Fibroblast of villous mesenchyme (primary cell): ENCODE results near the gene EXT2. TPM values are rescaled to one million over a fixed set of nuclear protein-coding genes. Genes with fewer than 3 reads are reported as not detected.
A peak's percentile ranks its signal among the peaks of the same experiment; 100 is the strongest.

Experiments used
- DNase-seq: peaks from one replicate; pipeline ENCODE4 v3.0.0-alpha.2; 2010; ENCODE audit warnings: low read depth
- H3K4me3 ChIP-seq: 2 replicates; pipeline ENCODE4 v1.5.1; 2011; ENCODE audit warnings: low read depth, mild to moderate bottlenecking, low read length
- total RNA-seq: library from RNA; depleted of rRNA; stranded (reverse); fragments of >200 nt; gene quantifications from 2 replicates; pipeline ENCODE4 v1.2.3, GENCODE V29; 2012
- TF ChIP-seq, protein P1 (sequence below): IDR thresholded peaks from 2 replicates; pipeline ENCODE4 v1.5.1; 2012; ENCODE audit warnings: low read depth, mild to moderate bottlenecking, low read length; ENCODE audit not compliant: insufficient read depth

The EXT2 gene
- total RNA-seq, 1 donor = 161 TPM

DNA sequence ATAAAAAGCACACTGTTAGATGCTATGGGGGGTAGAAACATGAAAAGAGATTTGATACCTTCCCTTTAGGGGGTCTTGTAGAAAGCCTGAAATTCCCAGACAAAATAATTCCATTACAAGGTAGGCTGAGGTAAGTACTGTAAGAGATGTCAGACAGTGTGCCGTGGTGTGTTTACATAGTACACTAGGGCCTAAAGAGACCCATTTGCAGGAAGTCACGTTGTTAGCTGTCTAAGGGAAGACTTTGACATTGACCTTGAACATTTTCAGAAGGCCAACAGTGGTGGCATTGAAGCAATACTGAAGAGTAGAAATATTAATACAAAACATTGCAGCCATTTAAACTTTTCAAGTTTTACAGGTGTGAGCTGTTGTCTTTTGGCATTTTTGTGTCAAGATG lies 30.8 kb downstream of the EXT2 start:
- no peak for DNase-seq
- H3K4me3 ChIP-seq = no peak overlapping the region
- TF ChIP-seq, protein P1, sequence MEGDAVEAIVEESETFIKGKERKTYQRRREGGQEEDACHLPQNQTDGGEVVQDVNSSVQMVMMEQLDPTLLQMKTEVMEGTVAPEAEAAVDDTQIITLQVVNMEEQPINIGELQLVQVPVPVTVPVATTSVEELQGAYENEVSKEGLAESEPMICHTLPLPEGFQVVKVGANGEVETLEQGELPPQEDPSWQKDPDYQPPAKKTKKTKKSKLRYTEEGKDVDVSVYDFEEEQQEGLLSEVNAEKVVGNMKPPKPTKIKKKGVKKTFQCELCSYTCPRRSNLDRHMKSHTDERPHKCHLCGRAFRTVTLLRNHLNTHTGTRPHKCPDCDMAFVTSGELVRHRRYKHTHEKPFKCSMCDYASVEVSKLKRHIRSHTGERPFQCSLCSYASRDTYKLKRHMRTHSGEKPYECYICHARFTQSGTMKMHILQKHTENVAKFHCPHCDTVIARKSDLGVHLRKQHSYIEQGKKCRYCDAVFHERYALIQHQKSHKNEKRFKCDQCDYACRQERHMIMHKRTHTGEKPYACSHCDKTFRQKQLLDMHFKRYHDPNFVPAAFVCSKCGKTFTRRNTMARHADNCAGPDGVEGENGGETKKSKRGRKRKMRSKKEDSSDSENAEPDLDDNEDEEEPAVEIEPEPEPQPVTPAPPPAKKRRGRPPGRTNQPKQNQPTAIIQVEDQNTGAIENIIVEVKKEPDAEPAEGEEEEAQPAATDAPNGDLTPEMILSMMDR = no peak

DNA sequence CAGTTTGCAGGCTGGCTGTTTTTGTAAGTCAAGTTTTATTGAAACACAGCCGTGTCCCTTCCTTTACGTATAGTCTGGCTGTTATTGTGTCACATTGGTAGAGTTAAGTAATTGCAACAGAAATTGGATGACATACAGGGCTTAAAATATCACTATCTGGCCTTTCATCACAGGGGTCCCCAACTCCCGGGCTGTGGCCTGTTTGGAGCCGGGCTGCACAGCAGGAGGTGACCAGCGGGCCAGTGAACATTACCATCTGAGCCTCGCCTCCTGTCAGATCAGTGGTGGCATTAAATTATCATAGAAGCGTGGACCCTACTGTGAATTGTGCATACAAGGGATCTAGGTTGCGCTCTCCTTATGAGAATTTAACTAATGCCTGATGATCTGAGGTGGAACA lies 31.7 kb downstream of the EXT2 start:
- no peak overlapping the region for H3K4me3 ChIP-seq
- no peak for DNase-seq
- TF ChIP-seq, protein P1 = no peak

DNA sequence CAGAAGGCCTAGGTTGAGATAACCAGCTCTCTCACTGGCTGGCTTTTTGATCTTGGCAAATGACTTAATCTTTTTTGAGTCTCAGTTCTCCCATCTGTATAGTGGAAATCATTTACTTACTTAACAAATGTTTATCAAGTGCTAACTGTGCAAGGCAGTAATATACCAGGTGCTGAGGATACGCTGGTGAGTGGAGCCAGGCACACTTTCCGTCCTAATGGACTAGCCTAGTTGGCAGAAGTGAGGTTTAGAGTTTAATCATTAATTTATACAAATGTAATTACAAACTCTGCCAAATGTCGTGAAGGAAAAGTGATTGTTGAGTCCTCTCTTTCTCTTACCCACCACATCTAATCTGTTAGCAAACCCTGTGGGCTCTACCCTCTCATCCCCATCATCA lies 33.3 kb downstream of the EXT2 start:
- no peak overlapping the region for H3K4me3 ChIP-seq
- DNase-seq = no peak
- TF ChIP-seq, protein P1 = no peak

DNA sequence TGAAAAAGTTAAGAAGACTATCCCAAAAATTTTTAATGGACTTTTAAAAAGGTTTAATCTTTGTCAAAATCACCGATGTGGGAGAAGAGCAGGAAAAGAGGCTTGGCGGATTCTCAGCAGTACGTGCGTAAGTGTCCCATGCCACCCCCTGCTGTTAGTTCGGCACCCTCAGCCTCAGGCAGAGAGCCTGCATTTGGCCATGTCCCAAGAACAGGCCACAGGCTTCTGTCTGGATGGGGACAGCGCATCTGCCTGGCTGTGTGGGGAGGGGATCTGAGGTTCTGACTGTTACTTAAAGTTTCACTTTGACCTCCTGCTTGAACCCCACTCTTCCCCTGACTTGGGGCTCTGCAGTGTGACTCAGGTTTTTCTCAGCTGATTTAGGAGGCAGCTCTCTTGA lies 35.3 kb downstream of the EXT2 start:
- TF ChIP-seq, protein P1 = no peak
- H3K4me3 ChIP-seq = no peak overlapping the region
- DNase-seq = no peak

DNA sequence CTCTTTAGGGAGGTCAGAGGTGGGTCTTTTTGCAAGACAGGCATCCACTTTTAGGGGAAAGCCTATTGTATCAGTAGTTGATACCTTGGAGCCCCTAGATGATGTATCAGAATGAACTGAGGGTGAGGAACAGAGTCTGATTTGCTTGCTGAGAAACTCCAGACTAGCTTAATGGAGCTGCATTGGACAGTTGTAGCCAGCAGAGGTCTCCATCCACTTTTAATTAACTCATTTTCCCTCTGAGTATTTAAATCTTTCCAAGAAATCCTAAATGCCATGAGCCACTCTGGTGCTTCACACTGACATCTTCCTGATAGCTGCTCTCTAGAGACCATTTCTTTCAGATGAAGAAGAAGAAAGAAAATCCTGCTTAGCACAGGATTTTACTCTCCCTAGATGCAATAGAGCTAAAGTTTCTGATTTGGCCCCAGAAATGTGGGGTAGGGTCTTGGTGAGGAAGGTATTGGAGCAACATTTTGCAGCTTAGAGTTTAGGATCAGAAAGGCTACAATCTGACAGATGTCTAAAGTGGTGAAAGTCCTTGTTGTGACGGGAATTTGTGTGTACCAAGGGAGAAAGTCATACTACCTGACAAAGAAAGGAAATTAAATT lies 38.0 kb downstream of the EXT2 start:
- peak; percentile 58 for DNase-seq
- H3K4me3 ChIP-seq = no peak overlapping the region
- TF ChIP-seq, protein P1 = peak; percentile 70

DNA sequence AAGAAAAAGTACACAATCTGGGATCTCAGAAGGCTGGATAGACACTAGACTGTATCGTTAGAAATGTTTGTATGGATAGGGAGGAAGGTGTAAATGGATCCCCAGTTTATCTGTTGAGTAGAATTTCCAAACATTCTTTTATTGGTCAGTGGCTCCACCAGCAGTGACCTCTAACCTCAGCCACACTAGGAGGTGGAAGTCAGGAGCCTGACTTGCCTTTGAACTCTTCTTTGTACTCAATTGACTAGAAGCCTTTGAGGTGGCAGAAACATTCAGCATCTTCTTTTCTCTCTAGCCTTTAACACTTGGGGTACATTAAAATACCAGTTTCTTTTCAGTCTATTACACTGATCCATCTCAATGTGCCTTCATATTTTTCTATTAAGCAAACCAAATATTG lies 39.1 kb downstream of the EXT2 start:
- TF ChIP-seq, protein P1 = no peak
- no peak overlapping the region for H3K4me3 ChIP-seq
- no peak for DNase-seq
